ENCODE measurements around the gene PAX8.

GRCh38 chr2:113228351-113228750 is 50.4 kb downstream of the PAX8 start:
- no peak for TF ChIP-seq JUND (IDR thresholded peaks at IDR 0.05; ENCODE audit: low read depth, low read length)
- no peak for TF ChIP-seq POLR2A (IDR thresholded peaks at IDR 0.05; ENCODE audit: low read depth, low read length)
- TF ChIP-seq CTCF (IDR thresholded peaks at IDR 0.05 in 2 of 3, conservative IDR thresholded peaks at IDR 0.05 in 1 of 3; ENCODE audit: control insufficient read depth in 2 of 3, extremely low read depth in 1 of 3, insufficient read depth in 1 of 3, low read depth in 3 of 3, low read length in 3 of 3), result no peak
- TF ChIP-seq LARP7 (IDR thresholded peaks at IDR 0.05), result no peak
- TF ChIP-seq NBN (IDR thresholded peaks at IDR 0.05), result no peak
- TF ChIP-seq HDAC6 (IDR thresholded peaks at IDR 0.05; ENCODE audit: unreplicated experiment), result no peak
- TF ChIP-seq POLR2AphosphoS5 (IDR thresholded peaks at IDR 0.05; ENCODE audit: low read length), result no peak
- no peak for TF ChIP-seq SP1 (IDR thresholded peaks at IDR 0.05; ENCODE audit: low read depth, low read length)
- TF ChIP-seq ZNF274 (IDR thresholded peaks at IDR 0.05; ENCODE audit: insufficient read depth, insufficient read length), result no peak
- TF ChIP-seq SMAD1 (IDR thresholded peaks at IDR 0.05; ENCODE audit: low read depth, partially characterized antibody), result no peak
- no peak for TF ChIP-seq MAX (IDR thresholded peaks at IDR 0.05; ENCODE audit: low read depth, low read length)

All from GM12878 (cell line).